T-helper 2 cell treated with Interferon-gamma antibody and Interleukin-4, amounts not matched to agents 100 ng/mL and 5 ng/mL, for 36 hours (primary cell): ENCODE results near the gene WWC1. TPM values are rescaled to one million over a fixed set of nuclear protein-coding genes. Genes with fewer than 3 reads are reported as not detected.
"Not testable (repeated sequence)": the region's sequence is repeated elsewhere in the genome, so short reads cannot be mapped to it uniquely, and the experiment has no call there.

Experiments
- intact Hi-C: fragments of 100-400 bp; cut with micrococcal nuclease; formaldehyde crosslinking; loops from one replicate; pipeline ENCODE4 v1.15.1; 2023
- total RNA-seq: library from RNA; stranded (reverse); gene quantifications from 2 replicates; pipeline ENCODE4 v1.2.3, GENCODE V29; 2022

The WWC1 gene
- total RNA-seq, 1 donor from 2014 or later = not detected

DNA sequence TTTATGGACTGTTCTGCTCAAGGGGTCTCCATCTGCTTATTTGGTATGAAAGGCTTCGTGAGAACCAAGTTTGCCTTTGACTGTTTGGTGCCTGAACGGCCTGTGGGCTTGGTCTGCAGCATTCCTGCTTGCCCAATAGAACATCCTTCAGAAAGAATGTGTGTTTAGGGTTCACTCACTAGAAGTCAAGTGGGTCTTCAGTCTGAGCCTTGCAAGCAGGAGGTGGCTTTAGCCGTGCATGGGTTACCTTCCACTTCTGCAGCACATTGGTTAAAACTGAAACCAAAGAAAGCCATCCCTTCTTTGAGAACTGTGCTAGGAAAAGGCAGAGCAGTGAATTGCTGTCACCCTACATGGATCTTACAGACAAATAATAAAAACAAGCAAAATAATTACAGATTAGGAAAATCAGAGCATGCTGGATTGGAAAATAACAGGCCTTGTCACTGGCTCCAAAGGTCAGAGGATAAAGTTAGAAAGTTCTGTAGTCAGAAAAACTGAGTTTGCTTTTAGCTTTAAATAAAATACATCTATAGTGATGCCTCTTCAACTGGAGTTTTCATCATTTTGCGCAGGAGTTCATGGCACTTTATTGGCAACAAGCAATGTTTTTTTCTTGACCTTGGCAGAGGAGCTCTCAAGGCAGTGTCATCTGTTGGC is 16.6 kb downstream of the WWC1 start:
- intact Hi-C loops = no loop called here

DNA sequence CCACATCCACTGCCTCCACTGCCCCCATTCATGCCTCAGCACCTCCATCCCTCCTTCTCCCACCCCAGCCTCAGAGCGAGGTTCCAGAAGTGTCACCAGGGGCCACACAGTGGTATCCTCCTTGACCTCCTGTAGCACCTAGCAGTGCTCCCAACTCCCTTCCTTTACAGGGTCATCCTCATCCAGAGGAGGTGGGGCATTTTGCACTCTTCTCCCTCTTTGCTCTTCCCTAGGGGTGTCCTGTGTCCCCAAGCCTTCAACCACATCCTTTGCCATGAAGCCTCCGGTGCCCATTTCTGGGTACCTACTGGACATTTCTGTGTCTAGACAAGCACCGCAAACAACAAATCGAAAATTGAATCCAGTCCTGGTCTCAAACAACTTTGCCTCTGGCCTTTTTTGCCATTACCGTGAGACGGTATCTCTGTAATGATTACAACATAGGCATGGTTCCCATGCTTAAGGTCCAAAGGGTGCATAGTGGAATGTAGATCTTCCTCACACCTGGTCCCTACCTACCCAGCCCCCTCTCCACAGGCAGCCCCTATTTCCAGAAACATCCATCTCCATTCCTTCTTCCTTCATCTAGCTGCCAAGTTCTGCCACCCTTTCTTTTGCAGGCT is 17.6 kb downstream of the WWC1 start:
- intact Hi-C loops = no loop called here

DNA sequence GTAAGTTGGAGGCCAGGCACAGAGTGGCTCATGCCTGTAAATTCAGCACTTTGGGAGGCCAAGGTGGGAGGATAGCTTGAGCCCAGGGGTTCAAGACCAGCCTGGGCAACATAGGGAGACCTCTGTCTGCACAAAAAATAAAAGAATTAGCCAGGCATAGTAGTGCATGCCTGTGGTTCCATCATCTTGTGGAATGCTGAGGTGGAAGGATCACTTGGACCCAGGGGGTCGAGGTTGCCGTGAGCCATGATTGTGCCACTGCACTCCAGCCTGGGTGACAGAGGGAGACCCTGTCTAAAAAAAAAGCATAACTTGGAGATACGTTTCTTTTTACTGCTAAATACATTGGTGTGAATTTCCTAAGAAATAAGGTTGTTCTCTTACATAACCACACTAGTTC is 19.1 kb downstream of the WWC1 start:
- intact Hi-C loops = not testable (repeated sequence)

DNA sequence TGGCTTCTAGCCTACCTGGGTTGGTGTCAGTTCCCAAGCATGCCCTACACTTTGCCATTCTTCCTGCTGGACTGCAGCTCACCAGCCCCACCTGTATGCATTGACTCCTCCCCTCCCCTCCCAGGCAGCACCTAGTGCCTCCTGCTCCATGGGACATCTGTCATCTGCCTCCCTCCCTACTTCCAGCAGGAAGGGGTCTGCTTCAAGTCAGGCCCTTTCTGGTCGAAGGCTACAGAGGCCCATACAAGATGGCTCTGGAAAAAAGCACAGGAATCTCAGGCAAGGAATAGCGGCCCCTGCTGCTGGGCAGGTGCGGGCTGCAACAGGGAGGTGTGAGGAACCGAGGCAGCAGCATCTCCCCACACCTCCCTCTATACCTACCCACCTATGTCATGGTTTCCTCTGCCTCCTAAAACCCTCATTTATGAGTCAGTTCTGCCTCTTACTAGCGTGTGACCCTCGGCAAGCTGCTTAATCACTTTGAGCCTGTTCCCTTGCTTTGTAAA is 19.7 kb downstream of the WWC1 start:
- intact Hi-C loops = no loop called here

DNA sequence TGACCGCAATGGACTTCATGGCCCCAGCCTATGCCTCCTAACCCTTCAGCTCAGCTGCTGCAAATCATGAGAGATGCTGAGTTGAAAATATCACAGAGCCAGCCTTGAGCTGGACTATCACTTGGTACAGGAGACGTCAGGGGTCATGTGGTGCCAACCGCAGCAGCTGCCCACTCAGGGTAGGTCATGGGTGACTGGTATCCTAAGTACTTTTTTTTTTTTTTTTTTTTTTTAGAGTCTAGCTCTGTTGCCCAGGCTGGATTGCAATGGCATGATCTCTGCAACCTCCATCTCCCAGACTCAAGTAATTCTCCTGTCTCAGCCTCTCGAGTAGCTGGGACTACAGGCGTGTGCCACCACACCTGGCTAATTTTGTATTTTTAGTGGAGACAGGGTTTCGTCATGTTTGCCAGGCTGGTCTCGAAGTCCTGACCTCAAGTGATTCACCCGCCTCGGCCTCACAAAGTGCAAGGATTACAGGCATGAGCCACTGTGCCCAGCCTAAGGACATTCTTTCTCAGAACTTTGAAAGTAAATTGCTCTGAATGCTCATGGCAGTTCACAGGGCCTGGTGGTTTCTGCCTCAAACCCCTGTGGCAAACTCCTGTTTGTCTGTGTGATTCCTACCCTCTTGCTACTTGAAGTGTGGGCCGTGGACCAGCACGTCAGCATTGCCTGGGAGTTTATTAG is 21.3 kb downstream of the WWC1 start:
- intact Hi-C loops = no loop called here

DNA sequence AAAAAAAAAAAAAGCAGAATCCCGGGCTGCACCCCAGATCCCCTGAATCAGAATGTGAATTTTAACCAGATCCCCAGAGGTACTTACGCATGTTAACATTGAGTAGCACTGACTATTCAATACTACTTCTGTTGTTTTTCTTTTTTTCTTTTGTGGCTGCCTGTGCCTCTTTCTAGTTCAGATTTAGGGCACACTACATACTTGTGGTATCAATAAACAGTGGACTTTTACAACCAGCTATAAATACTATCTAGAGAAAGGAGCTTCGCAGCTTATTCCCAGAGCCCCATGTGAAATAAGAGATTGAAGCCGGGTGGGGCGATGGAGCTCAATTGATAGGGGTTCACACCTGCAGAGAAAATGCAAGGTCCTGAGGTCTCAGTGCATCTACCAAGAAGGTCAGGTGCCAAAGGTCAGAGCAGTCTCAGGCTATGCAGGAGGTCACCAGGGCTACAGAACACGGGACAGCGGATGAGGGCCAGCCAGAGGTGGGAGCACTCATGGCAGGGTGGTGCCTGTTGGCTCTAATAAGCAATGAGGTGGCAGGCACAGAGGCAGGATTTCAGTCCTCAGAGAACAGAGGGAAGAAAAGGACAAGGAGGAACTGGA is 22.3 kb downstream of the WWC1 start:
- intact Hi-C loops = no loop called here

DNA sequence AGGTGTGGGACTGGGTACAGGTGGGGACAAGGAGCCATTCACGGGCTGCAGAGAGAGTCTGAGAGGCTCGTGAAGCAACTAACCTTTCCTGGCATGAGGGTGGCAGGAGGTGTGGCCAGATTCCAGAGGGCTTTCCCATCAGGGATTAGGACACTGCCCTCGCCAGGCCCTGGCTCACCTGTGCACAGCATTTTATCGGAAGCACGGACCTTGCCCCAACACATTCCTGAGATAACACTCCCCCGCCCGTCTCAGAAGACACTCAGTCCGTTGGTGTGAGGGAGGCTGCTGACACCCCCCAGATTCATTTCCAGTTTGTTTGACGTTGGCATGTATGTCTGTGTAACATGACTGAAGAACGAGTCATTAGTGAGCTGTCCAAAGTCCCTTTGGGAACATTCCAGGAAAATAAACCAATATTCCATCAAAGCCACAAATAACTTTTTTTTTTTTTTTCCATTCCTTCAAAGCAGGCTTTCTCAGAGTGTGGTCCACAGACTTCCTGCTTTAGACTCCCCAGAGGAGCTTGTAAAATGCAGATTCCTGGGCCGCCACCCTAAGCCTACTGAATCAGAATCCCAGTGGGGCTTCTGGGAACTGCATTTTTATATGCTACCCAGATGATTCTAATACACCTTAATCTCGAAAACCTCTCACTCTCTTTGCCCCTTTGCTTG is 23.4 kb downstream of the WWC1 start:
- intact Hi-C loops = no loop called here

DNA sequence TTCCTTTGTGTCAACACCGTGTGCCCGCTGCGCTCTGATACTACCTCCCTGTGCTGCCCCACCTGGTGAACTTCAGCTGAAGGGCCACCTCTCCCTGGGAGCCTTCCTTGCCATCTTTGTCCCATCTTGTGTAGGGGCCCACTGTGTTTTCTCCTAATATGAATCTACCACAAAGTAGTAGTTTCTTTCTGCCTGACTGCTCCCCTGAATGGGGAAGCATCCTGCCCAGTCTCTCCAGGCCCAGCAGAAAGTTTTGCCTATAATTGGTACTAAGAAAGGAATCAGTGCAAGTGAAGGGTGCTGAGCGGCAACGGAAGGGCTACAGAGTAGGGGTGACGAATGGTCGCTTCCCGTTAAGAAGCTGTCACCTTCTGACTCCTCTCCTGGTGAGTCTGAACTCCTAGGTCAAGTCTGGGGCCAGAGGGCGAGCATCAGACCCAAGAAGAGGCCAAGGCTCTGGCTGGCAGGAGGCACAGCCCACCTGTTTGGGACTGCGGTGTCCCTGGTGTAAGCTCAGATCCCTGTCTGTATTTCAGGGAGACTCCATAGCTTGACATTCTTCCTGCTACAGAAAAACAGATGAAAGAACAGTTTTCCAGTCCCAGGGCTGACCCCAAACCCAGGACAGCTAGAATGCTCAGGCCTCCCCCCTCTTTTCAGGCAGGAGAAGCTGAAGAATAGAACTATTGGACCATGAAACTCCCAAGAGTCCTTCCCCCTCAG is 24.1 kb downstream of the WWC1 start:
- intact Hi-C loops = no loop called here

DNA sequence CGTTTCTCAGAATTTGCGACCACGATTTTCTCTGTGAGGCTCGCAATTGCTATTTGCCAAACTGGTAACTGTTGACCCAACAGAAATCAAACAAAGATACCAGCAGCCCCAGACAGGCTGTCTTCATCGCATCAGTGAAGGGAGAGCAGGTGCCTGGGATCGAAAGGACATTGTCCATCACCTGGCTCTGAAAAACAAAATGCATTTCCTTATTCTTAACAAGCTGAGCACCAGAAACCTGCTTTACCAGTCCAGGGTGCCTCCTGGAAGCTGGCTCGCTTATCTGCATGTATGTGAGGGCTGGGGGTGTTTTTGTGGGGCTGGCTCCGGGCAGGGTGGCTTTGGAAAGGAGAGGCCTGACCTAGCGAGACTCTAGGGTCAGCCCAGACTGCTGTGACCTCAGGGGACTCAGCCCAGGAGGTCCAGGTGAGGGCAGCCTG is 24.7 kb downstream of the WWC1 start:
- intact Hi-C loops = no loop called here

DNA sequence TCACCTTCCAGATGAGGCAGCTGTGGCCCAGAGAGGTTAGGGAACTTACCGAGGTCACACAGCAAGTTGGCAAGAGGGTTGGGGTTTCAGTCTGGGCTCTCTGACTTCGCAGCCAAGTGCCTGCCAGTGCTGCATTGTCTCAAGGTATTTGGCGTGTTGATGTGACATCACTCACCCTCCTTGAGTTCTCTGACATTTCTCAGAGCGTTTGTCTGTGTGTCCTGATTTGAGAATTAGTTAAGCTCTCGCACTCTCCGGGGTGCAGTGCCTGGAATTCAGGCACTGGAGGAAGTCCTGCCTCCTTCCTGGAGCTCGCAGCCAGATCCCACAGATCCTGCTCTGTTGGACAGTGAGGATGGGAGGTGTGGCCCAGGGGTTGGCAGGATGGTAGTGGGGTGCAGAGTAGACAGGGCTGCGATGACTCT is 25.7 kb downstream of the WWC1 start:
- intact Hi-C loops = no loop called here

DNA sequence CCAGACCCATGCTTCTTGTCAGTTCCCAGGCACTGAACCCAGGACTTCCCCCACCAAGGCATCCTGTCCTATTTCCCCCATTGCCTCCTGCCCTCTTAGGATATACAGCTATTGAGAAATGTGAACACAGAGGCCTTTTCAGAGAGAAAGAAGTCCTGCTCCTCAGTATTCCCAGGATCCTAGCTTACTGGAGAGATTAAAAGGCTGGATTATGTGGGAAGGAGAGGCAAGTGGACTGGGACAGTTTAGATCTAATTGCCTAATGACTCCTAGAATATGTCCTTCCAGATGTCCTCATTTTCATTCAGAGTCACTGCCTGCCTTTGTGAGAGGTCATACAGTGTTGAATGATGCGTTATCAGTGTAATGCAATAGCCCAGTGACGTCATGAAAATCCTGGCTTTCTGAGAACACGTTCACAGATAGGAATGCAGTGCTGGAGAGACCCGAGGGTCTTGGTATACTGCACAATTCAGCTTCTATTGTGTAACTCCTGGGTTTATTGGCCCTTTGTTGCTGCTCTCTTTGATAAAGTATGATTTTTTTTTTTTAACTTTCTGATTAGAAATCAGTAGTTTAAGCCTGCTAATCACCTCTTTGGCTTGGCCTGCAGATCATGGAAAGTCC is 26.2 kb downstream of the WWC1 start:
- intact Hi-C loops = no loop called here

DNA sequence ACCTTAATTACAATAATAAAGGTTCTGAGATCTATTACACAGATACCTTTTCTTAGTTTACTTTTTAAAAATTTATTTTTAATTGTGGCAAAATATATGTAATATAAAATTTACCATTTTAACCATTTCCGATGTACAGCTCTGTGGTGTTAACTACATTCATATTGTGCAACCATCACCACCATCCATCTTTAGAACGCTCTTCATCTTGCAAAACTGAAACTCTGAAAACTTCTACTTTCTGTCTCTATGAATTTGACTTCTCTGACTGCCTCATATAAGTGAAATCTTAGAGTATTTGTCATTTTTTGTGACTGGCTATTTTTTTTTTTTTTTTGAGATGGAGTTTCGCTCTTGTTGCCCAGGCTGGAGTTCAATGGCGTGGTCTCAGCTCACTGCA is 26.8 kb downstream of the WWC1 start:
- intact Hi-C loops = no loop called here

DNA sequence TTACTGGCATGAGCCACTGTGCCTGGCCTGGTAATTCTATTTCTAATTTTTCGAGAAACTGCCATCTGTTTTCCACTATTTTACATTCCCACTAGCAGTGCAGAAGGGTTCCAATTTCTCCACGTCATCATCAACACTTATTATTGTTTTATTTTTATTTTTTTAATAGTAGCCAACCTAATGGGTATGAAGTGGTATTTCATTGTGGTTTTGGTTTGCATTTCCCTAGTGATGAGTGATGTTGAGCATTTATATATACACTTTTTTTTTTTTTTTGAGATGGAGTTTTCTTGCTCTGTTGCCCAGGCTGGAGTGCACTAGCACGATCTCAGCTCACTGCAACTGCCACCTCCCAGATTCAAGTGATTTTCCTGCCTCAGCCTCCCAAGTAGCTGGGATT is 28.3 kb downstream of the WWC1 start:
- intact Hi-C loops = no loop called here

DNA sequence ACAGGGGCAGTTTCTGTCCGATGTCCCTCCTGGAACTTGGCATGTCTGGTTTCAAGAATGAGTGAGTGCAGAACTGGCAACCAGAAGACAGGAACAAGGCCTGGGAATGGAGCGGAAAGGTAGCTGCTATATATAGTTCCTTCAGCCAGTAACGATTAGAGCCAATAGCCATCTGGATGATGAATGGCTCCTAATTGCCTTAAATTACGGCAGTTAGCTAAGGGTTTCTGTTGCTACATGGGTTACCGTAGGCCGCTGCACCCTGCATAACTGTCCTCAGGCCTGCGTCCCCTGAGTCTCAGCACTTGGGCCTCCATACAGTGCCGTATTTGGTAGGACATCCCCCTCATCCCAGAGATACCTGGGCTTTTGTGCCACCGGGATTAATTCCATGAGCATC is 29.4 kb downstream of the WWC1 start:
- intact Hi-C loops = no loop called here

DNA sequence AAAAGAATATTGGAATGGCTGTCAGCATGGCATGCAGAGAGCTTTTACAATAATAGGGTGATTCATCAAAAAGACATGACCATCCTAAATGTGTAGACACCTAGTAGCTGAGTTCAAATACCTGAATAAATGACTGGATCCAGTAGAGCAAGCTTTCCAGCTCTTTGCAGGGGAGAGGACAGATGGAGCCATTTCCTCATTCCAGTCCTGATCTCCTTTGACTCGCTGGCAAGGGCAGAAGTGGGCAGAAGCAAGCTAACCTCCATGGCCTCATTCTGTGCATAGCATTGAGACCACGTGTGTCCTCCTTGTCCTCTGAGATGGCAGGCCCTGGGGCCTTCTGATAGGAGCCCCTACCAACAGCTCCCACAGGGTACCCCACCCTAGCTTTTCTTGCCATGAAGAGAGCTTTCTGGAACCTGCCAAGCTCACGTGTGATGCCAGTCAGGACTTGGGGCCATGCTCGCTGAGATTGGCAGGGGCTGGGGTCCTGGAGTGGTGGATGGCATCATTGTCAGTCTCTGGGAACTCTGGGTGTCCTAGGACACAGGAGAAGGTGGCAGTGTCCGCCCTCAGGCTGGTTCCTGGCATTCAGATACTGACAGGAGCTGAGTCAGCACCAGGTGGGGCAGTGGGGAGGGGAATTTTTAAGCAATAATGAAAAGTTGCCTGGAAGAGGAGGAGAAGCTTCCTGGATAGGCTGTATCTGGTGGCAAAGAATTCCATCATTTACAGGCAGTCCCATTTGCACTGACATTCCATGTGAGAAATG is 33.6 kb downstream of the WWC1 start:
- intact Hi-C loops = no loop called here

DNA sequence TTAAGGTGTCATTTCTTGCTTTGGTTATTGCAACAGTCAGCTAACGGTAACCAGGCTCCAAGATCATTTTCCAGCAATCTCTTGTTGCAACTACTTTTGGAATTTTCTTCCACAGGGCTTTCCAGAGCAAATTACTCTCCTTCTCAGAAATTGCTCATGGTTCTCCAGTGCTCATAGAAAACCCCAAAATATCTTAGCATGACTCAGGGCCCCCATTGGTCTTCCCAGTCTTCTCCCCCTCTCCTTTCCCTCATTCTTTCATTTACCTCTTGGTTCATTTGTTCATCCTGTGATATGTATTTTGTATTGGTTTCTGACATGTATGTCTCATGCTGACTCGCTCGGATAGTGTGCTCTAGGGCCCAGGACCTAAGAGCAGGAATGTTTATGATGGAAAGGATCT is 35.6 kb downstream of the WWC1 start:
- intact Hi-C loops = no loop called here

DNA sequence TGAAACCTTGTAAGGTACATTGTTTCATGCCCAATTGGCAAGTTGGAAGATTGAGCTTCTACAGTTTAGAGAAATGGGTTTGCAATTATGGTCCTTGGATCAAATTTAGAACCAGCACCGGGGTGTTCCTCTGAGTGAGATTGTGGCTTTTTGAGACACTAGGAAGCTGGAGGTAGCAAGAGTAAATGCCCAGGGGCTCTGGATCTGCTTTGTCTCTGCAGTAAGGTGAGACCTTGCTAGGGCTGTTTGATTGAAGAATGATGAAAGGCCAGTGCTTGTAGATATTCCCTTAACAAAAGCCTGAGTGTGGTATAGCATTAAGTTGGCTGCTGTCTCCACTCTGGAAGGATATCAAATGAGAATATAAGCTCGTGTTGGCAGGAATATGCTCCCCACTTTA is 36.0 kb downstream of the WWC1 start:
- intact Hi-C loops = no loop called here

DNA sequence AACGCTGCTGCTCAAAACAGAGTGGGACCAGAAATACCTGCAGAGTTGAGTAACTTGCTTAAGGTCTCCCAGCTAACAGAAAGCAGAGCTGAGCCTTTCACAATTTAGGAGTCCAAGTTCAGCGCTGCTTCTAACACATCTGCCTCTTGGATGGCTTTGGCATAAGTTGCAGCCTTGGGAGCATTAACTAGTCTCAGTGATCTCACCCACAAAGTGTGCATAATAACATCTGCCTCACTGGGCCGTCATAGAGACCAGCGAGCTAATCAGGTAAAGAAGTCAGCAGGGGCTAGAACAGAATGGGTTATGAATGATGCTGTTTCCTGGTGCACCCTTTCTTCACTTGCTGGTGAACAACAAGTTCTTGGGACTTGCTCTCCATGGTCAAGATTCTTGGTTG is 36.5 kb downstream of the WWC1 start:
- intact Hi-C loops = no loop called here

DNA sequence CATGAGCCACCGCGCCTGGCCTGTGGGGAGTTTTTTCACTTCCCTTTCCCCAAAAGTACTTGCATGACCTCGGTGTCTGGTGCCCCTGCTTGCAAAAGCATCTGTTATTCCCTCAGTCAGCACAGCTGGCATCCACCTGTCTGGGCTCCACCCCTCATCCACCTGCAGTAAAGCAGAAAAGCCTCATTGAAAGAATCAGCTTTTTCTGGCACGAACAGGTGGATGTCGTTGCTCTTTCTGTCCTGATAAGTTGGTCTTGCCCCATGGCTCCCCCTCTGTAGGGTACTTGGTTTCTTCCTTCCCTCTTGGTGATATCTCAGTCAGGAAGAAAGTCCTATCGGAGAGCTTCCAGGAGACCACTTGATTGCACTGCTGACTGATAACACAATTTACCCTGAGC is 37.4 kb downstream of the WWC1 start:
- intact Hi-C loops = no loop called here

DNA sequence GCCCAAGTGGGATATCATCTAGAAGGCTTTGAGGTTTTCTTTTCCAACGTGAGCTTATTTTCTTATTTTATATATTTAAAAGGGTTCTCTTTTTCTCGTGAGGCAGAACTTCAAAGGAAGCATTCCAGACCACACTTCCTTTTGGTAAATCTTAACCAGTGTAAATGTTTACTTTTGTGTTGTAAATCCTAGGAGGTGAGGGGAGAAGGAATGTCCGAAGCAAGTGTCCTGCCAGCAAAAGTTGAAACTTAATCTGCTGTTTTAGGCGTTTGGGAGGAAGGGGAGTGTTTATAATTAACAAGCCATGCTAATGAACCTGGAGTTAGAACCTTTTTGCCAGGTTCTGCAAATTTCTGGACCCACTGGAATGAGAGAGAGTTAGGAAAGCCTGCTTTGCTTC is 37.9 kb downstream of the WWC1 start:
- intact Hi-C loops = no loop called here
